Measurements from ENCODE around the gene MALT1. TPM values are rescaled to one million over a fixed set of nuclear protein-coding genes. Genes with fewer than 3 reads are reported as not detected.

Gene MALT1
- total RNA-seq, 1 donor from 2014 or later = 12.8 TPM

DNA sequence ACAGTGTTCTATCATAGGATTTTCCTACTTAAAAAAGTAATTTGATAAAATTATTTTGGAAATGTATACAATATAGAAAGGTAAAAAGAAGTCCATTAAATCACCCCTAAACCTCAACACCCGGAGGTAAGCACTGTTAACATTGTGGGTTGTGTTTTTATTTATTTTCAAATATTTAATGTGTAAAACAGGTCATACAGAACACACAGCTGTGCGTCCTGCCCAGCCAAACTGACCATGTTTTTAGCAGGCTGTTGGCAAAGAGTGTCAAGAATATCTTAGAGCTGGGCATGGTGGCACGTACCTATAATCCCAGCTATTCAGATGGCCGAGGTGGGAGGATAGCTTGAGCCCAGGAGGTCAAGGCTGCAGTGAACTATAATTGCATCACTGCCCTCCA lies 114.6 kb downstream of the MALT1 start:
- intact Hi-C loops (cut with DNase I) = loop anchor here (5.0 kb wide), 2 partner anchors 61 to 76 kb away; partner anchors contain the start of gene ZNF532

DNA sequence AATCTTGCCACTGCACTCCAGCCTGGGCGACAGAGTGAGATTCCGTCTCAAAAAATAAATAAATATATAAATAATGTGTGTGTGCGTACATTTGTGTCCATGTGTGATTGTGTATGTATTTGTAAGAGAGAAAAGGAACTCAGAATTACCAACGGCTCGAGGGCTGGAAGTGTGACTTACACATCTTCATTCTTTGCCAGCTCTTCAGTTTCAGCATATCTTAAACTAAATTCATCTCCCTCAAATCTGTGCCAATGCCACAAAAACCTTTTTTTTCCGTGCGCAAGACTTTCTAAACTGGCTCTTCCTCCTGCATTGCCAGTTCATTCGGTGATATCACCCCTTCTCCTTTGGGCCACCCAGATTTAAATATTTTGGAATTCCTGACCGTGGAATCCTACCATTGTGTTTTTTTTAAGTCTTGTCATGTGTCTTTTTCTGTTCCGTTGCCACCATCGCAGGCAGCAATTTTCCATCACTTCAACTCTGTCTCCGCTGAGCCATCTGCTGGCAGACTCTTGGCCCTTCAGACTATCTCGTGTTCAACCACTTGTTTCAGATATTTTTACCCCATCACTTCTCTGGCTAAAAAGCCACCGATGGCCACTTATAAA lies 116.4 kb downstream of the MALT1 start:
- intact Hi-C loops (cut with DNase I) = loop anchor here (5.0 kb wide), 2 partner anchors 60 to 75 kb away; partner anchors contain the start of gene ZNF532
- DNase-seq (ENCODE audit: low spot score) = no peak

More for the DNA sequence above, 114.6 kb downstream of the MALT1 start:
- DNase-seq (ENCODE audit: low spot score) = no peak

DNA sequence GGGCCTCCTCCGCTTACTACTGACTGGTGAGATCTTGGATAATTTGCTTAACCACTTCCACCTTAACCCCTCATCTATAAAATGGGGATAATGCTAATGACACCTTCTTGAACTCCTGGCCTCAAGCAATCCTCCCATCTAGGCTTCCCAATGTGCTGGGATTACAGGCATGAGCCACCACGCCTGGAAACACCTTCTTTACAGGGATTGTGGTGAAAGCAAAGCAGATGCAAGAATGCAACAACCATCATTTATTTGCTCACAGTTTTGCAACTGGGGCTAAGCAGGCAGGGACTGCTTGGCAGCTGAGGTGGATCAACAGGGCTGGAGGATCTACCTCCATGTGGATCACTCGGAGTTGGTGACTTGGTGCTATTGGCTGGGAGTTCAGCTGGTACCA lies 117.2 kb downstream of the MALT1 start:
- no peak for DNase-seq (ENCODE audit: low spot score)
- intact Hi-C loops (cut with DNase I) = loop anchor here (5.0 kb wide), 2 partner anchors 59 to 74 kb away; partner anchors contain the start of gene ZNF532

DNA sequence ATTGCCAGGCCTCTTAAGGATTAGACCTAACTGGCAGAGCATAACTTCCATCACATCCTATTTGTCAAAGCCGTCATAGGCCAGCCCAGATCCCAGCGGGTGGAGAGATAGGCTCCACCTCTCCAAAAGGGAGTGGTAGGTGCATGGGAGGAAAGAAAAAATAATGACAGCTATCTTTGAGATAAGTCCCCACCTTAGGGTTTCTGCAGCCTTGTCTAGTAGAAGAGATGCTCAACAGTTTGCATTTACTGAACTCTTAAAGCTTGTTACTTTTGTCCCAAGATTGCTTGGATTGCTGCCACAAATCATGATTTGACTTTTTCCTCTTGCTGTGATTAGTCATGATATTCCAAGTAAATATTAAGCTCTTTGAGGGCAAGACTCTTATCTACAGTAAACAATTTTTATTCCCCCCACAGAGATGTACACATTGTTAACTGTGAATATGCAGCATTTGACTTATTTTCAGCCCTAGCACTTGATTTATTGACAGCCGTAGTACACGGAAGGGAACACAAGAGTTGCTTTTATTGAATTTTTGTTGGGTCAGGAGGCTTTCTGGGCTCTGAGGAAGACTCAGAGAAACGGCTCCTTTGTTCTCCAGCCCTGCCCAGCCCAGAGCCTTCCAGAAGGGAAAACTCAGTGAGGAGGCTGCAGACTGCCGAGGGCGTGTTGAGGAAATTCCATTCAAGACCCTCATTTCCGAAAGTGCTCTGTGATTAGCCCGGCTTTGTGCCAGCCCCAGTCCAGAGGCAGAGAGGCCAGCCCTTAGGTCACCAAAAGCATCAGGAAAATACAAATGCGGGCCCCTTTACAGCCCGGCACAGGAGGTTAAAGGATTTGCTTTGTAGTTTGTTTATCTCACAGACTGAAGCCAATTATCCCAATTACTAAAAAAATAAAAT lies 118.0 kb downstream of the MALT1 start:
- intact Hi-C loops (cut with DNase I) = loop anchor here (5.0 kb wide), 2 partner anchors 58 to 73 kb away; partner anchors contain the start of gene ZNF532
- peak; percentile 82 for DNase-seq (ENCODE audit: low spot score)

- intact Hi-C loops (cut with DNase I) = loop anchor here (5.0 kb wide), 2 partner anchors 57 to 72 kb away; partner anchors contain the start of gene ZNF532
- no peak for DNase-seq (ENCODE audit: low spot score)
These were observed 118.6 kb downstream of the MALT1 start for GRCh38 chr18:58789876-58790240.

DNA sequence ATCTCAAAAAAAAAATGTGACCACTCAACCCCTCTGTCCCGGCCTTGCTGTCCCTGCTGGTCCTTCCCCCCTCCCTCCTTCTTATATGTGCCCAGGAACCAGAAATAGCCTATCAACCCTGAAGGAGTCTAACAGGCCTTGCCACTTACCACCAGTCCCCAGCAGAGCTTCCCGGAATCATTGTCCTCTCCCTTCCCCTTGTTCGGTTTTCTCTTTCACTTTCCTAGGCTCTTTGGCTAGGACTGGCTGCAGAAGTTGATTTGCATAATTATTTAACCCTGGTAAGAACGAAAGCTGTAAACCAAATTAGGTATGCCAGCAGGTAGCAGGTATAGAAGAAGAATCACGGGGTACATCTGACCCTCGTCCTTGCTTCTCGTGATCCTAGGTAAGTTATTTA lies 120.8 kb downstream of the MALT1 start:
- intact Hi-C loops (cut with DNase I) = no loop called here
- DNase-seq (ENCODE audit: low spot score) = no peak

GRCh38 chr18:58793361-58793760 lies 122.1 kb downstream of the MALT1 start:
- intact Hi-C loops (cut with DNase I) = no loop called here
- DNase-seq (ENCODE audit: low spot score) = no peak

DNA sequence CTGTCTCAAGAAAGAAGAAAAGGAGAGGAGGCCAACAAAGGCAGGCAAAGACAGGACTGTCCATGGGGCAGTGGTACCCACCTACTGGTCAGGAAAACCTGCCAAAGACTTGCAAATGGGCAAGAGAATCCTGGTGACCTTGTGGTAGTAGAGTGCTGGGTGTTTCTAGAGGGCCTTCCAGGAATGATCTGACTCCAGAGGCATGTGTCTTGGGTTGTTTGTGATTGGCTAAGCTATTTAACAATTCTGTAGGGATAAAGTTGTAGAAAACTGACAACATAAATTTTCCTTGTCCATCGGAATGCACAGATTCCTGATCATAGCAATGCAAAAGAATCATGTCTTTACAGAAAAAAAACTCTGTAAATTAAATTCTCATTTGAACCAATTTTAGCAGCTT lies 125.0 kb downstream of the MALT1 start:
- intact Hi-C loops (cut with DNase I) = no loop called here

GRCh38 chr18:58800582-58800981 lies 129.3 kb downstream of the MALT1 start:
- DNase-seq (ENCODE audit: low spot score) = no peak
- intact Hi-C loops (cut with DNase I) = no loop called here

More for the DNA sequence above, 125.0 kb downstream of the MALT1 start:
- no peak for DNase-seq (ENCODE audit: low spot score)

- intact Hi-C loops (cut with DNase I) = no loop called here
- DNase-seq (ENCODE audit: low spot score) = no peak
These were observed 131.7 kb downstream of the MALT1 start for GRCh38 chr18:58802959-58803358.

GRCh38 chr18:58803978-58804377 lies 132.7 kb downstream of the MALT1 start:
- intact Hi-C loops (cut with DNase I) = no loop called here

More at GRCh38 chr18:58803978-58804377, 132.7 kb downstream of the MALT1 start:
- no peak for DNase-seq (ENCODE audit: low spot score)

Other genes starting within 250 kb of the MALT1 start
- gene ALPK2, start 42.4 kb upstream of the MALT1 start, total RNA-seq = 116 TPM
- gene ZNF532, start 193.4 kb downstream of the MALT1 start, total RNA-seq = 71.8 TPM